Activated gamma-delta T cell (primary cell): ENCODE data around the gene TMEM255B.
"Not testable (repeated sequence)": the region's sequence is repeated elsewhere in the genome, so short reads cannot be mapped to it uniquely, and the experiment has no call there.

Experiments used
- DNase-seq: peaks from one replicate; lab custom pipeline; 2025; lab: John Stamatoyannopoulos, UW

TMEM255B gene

DNA sequence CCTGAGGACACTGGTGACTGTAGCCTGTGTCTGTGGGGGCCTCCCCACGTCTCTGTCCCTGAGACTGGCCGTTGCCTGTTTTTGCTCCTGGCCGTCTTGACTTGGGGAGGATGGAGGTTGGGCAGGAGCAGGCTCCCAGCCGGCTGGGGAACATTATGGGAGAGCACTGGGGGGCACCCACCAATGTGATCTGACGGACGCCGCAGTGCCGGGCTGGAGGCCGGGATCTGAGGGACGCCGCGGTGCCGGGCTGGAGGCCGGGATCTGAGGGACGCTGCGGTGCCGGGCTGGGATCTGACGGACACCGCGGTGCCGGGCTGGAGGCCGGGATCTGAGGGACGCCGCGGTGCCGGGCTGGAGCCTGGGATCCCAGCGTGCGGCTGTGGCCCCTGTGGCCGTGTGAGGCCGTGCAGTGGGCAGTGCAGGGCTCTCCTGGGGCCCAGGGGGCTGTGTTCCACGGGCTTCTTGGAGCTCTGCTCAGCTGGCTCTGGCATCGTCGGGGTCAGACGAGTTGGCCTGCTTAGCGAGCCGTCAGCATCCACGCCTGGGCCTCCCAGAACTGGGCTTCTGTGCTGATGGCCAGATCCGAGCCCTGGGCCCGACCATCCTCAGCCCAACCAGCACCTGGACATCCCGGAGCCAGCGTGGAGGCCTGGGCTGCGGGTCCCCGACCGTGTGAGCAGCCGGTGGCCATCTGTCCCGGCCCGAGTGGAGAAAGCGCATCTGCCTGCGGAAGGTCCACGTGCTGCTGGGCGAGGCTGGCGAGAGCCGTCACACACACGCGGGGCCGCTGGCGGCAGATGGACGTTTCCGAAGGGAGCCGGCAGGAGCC lies 59.0 kb downstream of the TMEM255B start:
- no peak for DNase-seq

GRCh38 chr13:113818700-113819295 lies 59.8 kb downstream of the TMEM255B start:
- no peak for DNase-seq

DNA sequence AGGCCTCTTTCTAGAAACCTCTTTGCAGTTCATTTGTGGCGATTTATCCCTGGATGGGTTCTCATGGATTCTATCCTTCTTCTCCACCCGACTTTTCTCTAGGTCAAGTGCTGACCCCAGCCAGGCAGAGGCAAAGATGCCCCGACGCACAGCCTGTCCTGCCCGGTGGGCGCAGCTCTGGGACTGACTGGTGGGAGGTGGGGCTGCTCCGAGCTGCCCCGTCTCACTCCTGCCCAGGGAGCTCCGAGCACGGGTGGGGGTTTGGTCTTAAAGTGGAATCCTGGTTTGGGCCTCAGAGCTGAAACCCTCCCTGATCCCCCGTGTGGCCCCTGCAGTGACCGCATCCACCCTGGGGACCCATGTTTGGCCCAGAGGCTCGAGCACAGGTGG lies 60.3 kb downstream of the TMEM255B start:
- no peak for DNase-seq

DNA sequence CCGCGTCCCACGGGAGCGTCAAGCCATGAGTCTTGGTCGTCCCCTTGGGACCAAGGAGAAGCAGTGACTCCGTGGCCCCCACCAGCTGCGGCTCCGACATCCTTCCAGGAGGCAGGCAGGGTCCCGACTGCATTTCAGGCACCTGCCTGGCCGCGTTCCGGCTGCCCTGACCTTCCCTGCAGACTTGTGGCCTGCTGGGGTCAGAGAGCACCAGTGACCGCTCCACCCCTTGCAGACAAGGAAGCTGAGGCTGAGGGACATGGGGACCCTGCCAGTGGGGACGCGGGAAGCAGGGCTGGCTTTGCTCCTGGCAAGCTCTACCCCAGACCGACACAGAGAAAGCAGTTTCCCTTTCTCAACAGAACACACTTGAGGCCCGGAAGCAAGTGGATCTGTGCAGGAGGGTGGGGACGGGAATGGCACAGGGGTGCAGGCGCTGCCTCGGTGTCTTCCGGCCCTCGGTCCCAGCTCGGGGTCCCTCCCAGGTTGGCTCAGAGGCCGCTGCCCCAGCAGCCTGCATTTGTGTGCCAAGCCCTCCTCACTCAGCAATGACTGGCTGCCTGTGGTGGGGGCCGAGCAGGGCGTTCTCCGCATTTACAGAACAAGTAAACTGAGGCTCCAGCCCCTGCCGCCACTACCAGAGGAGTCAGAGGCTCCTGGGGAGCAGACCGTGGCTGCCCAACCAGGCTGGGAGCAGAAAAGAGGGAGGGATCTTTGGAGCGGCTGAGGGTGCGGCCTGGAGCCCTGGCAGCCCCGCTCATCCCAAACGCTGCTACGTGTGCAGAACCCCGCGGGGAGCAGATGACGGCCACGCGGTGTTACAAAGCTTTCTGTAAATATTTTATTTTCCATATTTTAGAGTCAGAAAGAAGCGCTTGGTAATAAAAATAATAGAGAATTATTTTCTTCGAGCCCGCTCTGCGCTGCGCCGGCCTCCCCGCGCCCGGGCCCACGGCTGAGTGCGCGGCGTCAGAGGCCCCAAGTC lies 61.0 kb downstream of the TMEM255B start:
- DNase-seq: no peak

- no peak for DNase-seq
Observed at GRCh38 chr13:113820813-113821651, 62.0 kb downstream of the TMEM255B start.

DNA sequence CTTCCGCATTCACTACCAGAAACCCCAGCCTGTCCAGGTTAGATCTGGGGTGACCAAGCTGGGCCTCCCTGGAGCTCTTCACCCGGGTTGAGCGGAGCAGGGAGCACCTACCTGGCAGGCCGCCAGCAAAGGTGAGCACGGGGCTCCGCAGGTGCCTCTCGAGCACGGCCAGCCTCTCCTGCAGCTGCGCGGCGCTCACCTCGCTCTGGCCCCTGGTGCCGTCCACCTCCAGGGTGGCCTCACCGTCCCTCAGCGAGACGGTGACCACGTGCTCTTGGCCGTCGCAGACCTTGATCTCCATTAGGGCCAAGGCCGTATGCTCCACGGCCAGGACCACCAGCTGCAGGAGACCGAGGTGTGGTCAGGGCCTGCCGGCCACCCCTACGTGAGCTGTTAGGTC lies 62.8 kb downstream of the TMEM255B start:
- DNase-seq: no peak

GRCh38 chr13:113822266-113822665 lies 63.2 kb downstream of the TMEM255B start:
- no peak for DNase-seq

GRCh38 chr13:113822956-113823744 lies 64.1 kb downstream of the TMEM255B start:
- no peak for DNase-seq

DNA sequence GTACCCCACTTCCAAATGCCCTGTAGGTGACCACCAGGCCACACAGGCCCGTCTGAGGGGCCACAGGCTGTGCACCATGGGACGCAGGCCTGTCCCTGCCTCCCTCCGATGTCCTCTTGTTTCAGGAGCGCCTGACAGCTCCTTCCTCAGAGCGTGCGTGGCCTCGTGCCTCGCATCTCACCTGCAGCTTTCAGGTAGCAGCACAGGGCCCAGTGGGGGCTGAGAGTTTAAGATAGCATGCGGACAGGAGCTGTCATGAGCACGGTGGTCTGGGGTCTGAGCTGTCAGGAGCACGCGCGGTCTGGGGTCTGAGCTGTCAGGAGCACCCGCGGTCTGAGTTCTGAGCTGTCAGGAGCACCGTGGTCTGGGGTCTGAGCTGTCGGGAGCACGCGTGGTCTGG lies 64.7 kb downstream of the TMEM255B start:
- no peak for DNase-seq

DNA sequence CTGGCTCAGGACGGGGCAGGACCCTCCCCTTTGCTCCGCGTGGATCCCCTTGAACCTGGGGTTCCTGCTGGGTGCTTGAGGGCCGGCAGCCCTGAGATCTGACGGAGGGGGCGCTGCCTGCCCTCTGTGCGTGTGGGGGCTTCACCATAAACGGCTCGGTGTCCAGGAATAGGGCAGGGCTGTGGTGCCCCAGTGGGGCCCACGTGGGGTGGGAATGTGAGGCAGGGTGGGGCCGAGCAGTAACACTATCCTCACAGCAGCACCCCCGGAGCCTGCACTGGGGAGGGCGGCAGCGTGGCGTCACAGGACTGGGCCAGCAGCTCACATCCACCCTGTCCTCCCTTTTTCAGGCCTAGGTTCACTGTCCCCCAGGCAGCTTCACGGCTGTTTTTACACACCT lies 66.8 kb downstream of the TMEM255B start:
- DNase-seq: no peak

DNA sequence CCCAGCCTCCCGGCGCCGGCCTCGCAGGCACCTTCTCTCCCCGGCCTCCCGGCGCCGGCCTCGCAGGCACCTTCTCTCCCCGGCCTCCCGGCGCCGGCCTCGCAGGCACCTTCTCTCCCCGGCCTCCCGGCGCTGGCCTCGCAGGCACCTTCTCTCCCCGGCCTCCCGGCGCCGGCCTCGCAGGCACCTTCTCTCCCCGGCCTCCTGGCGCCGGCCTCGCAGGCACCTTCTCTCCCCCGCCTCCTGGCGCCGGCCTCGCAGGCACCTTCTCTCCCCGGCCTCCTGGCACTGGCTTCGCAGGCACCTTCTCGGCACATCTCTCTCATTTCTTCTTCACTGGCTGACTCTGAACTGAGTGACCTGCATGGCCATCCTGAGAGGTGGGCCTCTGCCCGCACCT lies 67.4 kb downstream of the TMEM255B start:
- DNase-seq: not testable (repeated sequence)

DNA sequence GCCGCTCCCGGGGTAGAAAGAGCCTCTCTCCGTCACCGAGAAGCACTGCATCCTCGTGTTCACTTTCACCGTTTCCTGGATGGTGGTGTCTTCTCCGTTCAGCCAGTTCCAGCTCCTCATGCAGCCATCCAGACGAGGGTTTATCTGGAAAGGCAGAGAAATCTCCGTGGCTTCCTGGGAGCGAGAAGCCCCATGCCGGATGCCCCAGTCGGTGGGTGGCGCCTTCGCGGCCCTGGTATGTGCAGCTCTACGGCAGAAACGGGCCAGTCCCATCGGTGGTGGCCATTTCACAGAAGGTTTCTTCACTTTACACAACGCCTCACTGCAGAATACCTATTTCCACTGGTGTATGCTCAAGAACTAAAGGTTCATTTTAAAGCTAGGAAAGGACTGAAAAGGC lies 68.0 kb downstream of the TMEM255B start:
- DNase-seq: no peak

GRCh38 chr13:113828282-113828825 lies 69.3 kb downstream of the TMEM255B start:
- no peak for DNase-seq

GRCh38 chr13:113830426-113830950 lies 71.5 kb downstream of the TMEM255B start:
- DNase-seq: not testable (repeated sequence)

DNA sequence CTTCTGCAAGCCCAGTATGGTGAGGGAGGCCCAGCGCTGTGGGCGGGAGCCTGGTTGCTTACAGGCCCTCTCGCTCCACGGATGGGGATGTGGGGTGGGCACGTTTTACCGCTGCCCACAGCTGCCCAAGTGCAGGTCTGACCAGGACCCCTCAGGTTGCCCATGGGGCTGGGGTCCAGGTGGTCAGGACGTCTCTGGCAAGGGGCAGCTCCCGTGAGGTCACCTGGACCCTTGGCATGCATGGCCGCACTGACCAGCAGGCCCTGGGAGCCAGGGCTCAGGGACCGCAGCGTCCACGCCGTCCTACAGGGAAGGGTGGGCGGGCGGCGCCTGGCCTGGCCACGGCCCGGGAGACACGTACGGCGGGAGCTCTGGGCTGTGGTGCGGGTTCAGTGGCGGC lies 72.0 kb downstream of the TMEM255B start:
- no peak for DNase-seq

GRCh38 chr13:113832205-113832604 lies 73.2 kb downstream of the TMEM255B start:
- no peak for DNase-seq

DNA sequence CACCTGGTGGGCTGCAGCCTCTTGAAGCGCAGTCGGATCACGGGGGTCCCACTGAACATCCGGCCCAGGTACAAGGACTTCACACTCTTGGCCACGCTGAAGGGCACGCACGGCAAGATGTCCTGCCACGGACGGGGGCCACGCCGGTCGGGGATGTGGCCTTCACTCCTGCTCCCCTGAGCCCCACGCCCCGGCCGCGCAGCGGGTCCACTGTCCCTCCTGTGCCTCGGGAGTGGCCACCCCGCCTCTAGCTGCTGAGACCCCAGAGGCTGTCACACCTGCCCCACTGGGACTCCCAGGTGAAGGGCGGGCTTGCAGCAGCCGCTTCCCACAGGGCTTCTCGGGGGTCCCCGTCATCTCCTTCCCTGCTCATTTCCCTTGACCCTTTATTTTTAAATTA lies 73.6 kb downstream of the TMEM255B start:
- DNase-seq: no peak

DNA sequence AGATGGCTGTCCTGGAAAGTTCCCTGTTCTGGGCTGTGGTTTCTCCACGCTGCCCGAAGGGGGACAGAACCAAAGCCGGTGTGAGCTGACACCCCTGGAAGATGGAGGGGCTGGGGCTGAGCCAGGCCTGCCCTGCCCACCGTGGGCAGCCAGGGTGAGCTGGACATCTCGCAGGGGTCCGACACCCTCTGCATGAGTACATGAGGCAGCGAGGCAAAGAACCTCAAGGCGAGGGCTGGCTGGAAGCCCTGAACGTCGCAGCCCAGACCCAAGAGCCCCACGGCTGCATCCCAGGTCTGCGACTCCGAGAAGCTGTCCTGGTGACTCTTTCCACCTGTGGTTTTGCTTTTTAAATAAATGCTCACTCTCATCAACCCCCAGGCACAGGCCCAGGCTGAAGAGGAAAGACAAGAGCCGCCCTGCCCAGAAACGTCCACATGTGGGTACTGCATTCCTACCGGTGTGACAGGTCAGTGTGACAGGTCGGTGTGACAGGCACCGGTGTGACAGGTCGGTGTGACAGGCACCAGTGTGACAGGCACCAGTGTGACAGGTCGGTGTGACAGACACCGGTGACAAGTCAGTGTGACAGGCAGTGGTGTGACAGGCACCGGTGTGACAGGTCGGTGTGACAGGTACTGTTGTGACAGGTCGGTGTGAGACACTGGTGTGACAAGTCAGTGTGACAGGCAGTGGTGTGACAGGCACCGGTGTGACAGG lies 74.2 kb downstream of the TMEM255B start:
- no peak for DNase-seq

DNA sequence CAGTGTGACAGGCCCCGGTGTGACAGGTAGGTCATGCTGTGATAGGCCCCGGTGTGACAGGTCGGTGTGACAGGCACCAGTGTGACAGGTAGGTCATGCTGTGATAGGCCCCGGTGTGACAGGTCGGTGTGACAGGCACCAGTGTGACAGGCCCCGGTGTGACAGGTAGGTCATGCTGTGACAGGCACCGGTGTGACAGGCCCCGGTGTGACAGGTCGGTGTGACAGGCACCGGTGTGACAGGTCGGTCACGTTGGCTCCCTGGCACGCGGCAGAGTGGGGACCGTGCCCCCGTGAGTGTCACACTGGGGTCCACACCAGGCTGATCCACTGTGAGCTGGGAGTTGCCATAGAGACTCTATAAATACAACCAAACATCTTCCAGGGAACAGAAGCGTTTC lies 75.0 kb downstream of the TMEM255B start:
- not testable (repeated sequence) for DNase-seq
